NOMO-1 (cell line): Measurements from ENCODE around the gene DCBLD1.
"Not testable (repeated sequence)": the region's sequence is repeated elsewhere in the genome, so short reads cannot be mapped to it uniquely, and the experiment has no call there.

Source experiments
- DNase-seq, 2 experiments: peaks; one replicate each; lab custom pipeline; 2025; ENCODE audit not compliant: unreplicated experiment in 2 of 2; lab: John Stamatoyannopoulos, UW

The DCBLD1 gene

GRCh38 chr6:117496383-117496990 is 14.0 kb downstream of the DCBLD1 start:
- no peak for DNase-seq

- no peak for DNase-seq
Measured at GRCh38 chr6:117497237-117497636, 14.8 kb downstream of the DCBLD1 start.

GRCh38 chr6:117498159-117498558 is 15.7 kb downstream of the DCBLD1 start:
- DNase-seq = peak; percentile 68 to 91

- peak in 1 of 2 experiments; percentile 31 for DNase-seq
Measured at GRCh38 chr6:117501722-117502121, 19.2 kb downstream of the DCBLD1 start.

- DNase-seq = peak; percentile 12 to 32
Measured at GRCh38 chr6:117502580-117502979, 20.1 kb downstream of the DCBLD1 start.

- no peak for DNase-seq
Measured at GRCh38 chr6:117503211-117503610, 20.7 kb downstream of the DCBLD1 start.

- DNase-seq = no peak
Measured at GRCh38 chr6:117504478-117505144, 22.1 kb downstream of the DCBLD1 start.

- DNase-seq = no peak
Measured at GRCh38 chr6:117505311-117505710, 22.8 kb downstream of the DCBLD1 start.

- no peak for DNase-seq
Measured at GRCh38 chr6:117506180-117506835, 23.8 kb downstream of the DCBLD1 start.

GRCh38 chr6:117506907-117507306 is 24.4 kb downstream of the DCBLD1 start:
- no peak for DNase-seq

- DNase-seq = no peak
Measured at GRCh38 chr6:117508450-117508971, 26.0 kb downstream of the DCBLD1 start.

GRCh38 chr6:117509021-117509420 is 26.5 kb downstream of the DCBLD1 start:
- no peak for DNase-seq

- DNase-seq = no peak
Measured at GRCh38 chr6:117512056-117512828, 29.8 kb downstream of the DCBLD1 start.

GRCh38 chr6:117512987-117513573 is 30.6 kb downstream of the DCBLD1 start:
- DNase-seq = no peak

- DNase-seq = no peak
Measured at GRCh38 chr6:117513778-117514365, 31.4 kb downstream of the DCBLD1 start.

GRCh38 chr6:117514655-117515054 is 32.2 kb downstream of the DCBLD1 start:
- DNase-seq = no peak

GRCh38 chr6:117515326-117515725 is 32.9 kb downstream of the DCBLD1 start:
- DNase-seq = no peak

GRCh38 chr6:117517995-117518394 is 35.5 kb downstream of the DCBLD1 start:
- DNase-seq = not testable (repeated sequence)

- DNase-seq = no peak
Measured at GRCh38 chr6:117518870-117519269, 36.4 kb downstream of the DCBLD1 start.
